Ishikawa (cell line): ENCODE measurements around the gene RYR3.

Experiments
- CEBPB ChIP-seq: IDR thresholded peaks from 2 replicates; pipeline ENCODE4 v1.6.1; 2012
- CREB1 ChIP-seq: IDR thresholded peaks from 2 replicates; pipeline ENCODE4 v1.6.1; 2012; ENCODE audit warnings: low read depth
- EGR1 ChIP-seq: IDR thresholded peaks from 2 replicates; pipeline ENCODE4 v1.6.1; 2012
- EP300 ChIP-seq: IDR thresholded peaks from 2 replicates; pipeline ENCODE4 v1.6.1; 2012; ENCODE audit warnings: borderline replicate concordance
- FOXM1 ChIP-seq: IDR thresholded peaks from 2 replicates; pipeline ENCODE4 v1.6.1; 2012; ENCODE audit warnings: low read depth, borderline replicate concordance
- NFIC ChIP-seq: IDR thresholded peaks from 2 replicates; pipeline ENCODE4 v1.6.1; 2012
- RAD21 ChIP-seq: IDR thresholded peaks from 2 replicates; pipeline ENCODE4 v1.6.1; 2012; ENCODE audit warnings: low read depth
- TAF1 ChIP-seq: IDR thresholded peaks from 2 replicates; pipeline ENCODE4 v1.6.1; 2012; ENCODE audit warnings: low read depth, mild to moderate bottlenecking
- TCF12 ChIP-seq: IDR thresholded peaks from 2 replicates; pipeline ENCODE4 v1.6.1; 2012; ENCODE audit warnings: low read depth
- TEAD4 ChIP-seq: IDR thresholded peaks from 2 replicates; pipeline ENCODE4 v1.6.1; 2012
- YY1 ChIP-seq: IDR thresholded peaks from 2 replicates; pipeline ENCODE4 v1.6.1; 2012; ENCODE audit warnings: low read depth
- ZBTB7A ChIP-seq: IDR thresholded peaks from 2 replicates; pipeline ENCODE4 v1.6.1; 2012; ENCODE audit warnings: low read depth
- TF ChIP-seq, protein P1 (sequence below): IDR thresholded peaks from 2 replicates; pipeline ENCODE4 v1.6.1; 2012; ENCODE audit warnings: low read depth, mild to moderate bottlenecking
- TF ChIP-seq, protein P2 (sequence below): IDR thresholded peaks from 2 replicates; pipeline ENCODE4 v1.6.1; 2012
- TF ChIP-seq, protein P3 (sequence below): IDR thresholded peaks from 2 replicates; pipeline ENCODE4 v1.6.1; 2012

The RYR3 gene

DNA sequence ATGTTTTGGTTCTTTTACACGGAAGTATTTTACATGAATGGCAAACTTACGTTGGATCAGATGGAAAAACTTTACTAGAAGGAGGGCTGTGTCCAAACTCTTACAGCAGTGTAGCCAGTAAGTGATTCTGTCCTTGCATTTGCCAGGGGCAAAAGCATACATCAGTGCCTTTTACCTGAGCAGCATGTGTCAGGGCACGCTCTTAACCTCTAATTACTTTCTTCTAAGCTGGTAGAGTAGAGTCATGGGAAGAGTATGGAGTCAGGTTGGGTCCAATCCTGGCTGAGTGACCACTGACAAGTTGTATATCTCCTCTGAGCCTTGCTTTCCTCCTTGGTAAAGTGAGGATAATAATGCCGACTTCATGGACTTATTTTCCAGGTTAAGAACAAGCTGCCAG is 47.1 kb downstream of the RYR3 start:
- TF ChIP-seq NFIC (no peak), RAD21 (no peak), CREB1 (no peak), EGR1 (no peak), TCF12 (no peak), CEBPB (no peak), YY1 (no peak), TAF1 (no peak)
- TF ChIP-seq, protein P1, sequence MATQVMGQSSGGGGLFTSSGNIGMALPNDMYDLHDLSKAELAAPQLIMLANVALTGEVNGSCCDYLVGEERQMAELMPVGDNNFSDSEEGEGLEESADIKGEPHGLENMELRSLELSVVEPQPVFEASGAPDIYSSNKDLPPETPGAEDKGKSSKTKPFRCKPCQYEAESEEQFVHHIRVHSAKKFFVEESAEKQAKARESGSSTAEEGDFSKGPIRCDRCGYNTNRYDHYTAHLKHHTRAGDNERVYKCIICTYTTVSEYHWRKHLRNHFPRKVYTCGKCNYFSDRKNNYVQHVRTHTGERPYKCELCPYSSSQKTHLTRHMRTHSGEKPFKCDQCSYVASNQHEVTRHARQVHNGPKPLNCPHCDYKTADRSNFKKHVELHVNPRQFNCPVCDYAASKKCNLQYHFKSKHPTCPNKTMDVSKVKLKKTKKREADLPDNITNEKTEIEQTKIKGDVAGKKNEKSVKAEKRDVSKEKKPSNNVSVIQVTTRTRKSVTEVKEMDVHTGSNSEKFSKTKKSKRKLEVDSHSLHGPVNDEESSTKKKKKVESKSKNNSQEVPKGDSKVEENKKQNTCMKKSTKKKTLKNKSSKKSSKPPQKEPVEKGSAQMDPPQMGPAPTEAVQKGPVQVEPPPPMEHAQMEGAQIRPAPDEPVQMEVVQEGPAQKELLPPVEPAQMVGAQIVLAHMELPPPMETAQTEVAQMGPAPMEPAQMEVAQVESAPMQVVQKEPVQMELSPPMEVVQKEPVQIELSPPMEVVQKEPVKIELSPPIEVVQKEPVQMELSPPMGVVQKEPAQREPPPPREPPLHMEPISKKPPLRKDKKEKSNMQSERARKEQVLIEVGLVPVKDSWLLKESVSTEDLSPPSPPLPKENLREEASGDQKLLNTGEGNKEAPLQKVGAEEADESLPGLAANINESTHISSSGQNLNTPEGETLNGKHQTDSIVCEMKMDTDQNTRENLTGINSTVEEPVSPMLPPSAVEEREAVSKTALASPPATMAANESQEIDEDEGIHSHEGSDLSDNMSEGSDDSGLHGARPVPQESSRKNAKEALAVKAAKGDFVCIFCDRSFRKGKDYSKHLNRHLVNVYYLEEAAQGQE = no peak
- TF ChIP-seq, protein P2, sequence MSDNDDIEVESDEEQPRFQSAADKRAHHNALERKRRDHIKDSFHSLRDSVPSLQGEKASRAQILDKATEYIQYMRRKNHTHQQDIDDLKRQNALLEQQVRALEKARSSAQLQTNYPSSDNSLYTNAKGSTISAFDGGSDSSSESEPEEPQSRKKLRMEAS = no peak

DNA sequence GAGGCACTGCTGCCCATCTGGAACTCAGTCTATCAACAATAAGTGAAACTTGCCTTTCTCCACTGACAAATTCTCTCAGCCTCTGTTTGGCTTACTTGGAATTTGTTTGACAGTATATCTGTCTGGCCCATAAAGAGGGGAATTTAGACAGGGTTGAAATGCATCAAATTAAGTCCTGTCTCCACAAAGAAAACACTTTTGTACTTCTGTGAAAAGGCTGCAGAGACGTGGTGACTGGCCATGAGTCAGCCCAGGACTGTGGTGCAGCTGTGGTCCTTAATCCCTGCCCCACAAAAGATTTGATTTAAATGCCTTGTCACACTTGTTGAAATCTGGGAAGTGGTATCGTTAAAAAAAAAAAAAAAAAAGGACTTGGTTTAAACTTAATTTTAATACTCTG is 47.5 kb downstream of the RYR3 start:
- TF ChIP-seq, protein P2 = no peak
- no peak for TF ChIP-seq NFIC
- no peak for TF ChIP-seq TAF1

DNA sequence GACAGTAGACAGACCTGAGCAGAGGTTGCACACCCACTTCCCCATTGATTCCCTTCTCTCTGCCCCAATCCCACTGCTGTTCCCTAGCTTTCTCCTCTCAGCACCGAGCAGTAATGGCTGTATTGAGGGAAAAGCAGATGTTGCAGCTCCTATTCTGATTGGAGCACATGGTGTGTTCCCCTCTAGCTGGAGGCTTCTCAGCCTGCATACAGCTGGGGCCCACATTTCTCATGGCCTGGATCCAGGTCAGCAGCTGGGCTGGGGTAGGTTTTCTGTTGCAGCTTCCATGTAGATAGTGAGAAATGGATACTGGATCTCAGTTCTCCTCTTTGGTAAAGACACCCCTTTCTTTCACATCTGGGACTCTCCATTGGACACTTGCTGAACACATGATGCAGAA is 50.1 kb downstream of the RYR3 start:
- TF ChIP-seq, protein P3, sequence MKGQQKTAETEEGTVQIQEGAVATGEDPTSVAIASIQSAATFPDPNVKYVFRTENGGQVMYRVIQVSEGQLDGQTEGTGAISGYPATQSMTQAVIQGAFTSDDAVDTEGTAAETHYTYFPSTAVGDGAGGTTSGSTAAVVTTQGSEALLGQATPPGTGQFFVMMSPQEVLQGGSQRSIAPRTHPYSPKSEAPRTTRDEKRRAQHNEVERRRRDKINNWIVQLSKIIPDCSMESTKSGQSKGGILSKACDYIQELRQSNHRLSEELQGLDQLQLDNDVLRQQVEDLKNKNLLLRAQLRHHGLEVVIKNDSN = no peak
- TF ChIP-seq, protein P1 = no peak
- TF ChIP-seq, protein P2 = no peak
- no peak for TF ChIP-seq YY1
- TF ChIP-seq EGR1 = no peak
- TF ChIP-seq CEBPB = no peak
- no peak for TF ChIP-seq ZBTB7A
- no peak for TF ChIP-seq FOXM1

DNA sequence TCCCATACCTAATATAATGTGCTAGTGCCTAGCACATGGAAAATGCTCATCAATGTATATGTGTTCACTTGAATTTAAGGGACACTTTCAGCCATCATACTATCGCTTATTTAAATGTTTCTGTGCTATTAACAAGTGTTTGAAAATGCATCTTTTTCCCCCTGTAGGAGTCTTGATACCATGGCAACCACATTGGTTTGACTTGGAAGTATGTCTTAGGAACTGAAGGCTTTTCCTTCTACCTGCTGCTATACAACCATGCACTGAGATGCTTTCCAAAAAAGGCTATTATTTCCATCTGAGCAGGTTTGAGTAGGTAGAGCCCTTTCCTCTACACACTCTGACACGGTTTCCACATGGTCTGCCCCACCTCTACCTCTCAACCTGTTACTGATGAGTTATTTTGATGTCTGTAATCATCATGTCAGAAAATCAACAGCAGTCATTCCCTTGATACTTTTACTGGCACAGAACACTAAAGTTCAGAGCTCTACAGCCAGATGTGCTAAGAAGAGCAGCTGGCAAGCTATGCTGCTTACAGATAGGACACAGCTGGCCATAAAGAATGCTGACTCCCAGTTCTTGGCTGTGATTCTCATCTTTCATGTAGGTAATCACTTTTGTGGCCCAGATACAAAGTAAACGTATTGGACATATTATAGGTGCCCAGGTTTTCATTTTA is 59.3 kb downstream of the RYR3 start:
- no peak for TF ChIP-seq CREB1
- TF ChIP-seq RAD21 = no peak
- TF ChIP-seq TEAD4 = no peak

DNA sequence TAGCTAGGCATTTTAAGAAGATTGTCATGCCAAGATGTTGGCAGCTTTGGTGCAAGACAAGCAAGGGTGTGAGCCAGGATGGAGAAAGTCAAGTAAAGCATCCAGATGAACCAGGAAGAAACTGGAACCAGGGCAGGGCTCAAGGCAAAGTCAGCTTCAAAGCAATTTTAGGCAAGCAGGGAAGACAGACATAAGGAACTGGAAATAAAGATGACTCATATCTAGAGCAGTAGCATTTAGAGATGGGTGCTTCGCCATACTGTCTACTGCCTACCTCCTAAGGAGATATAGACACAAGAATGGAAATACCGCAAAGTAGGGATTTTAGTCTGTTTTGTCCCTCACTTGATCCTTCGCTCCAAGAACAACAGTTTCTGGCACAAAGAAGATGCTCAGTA is 59.9 kb downstream of the RYR3 start:
- TF ChIP-seq ZBTB7A (no peak), RAD21 (no peak), FOXM1 (no peak), CEBPB (no peak), TAF1 (no peak), NFIC (no peak), TCF12 (no peak), CREB1 (no peak), EP300 (no peak)
- TF ChIP-seq, protein P3 = no peak
- TF ChIP-seq, protein P1 = no peak
